CD4-positive, alpha-beta T cell treated with Interleukin-17A for 1 hour (primary cell): ENCODE results near the gene ARHGDIG.
"Not testable (repeated sequence)": the region's sequence is repeated elsewhere in the genome, so short reads cannot be mapped to it uniquely, and the experiment has no call there.

Experiments used
- DNase-seq: peaks from one replicate; pipeline ENCODE4 v3.0.0-alpha.2; 2020

The ARHGDIG gene

GRCh38 chr16:301950-302349, 21.6 kb downstream of the ARHGDIG start:
- no peak for DNase-seq

- peak; percentile 27 for DNase-seq
These were observed 23.5 kb downstream of the ARHGDIG start for GRCh38 chr16:303760-304505.

- DNase-seq, result no peak
These were observed 25.7 kb downstream of the ARHGDIG start for GRCh38 chr16:305916-306626.

GRCh38 chr16:306911-307370, 26.6 kb downstream of the ARHGDIG start:
- no peak for DNase-seq

GRCh38 chr16:307691-308312, 27.4 kb downstream of the ARHGDIG start:
- no peak for DNase-seq

GRCh38 chr16:309476-309875, 29.1 kb downstream of the ARHGDIG start:
- peak; percentile 12 for DNase-seq

GRCh38 chr16:311725-312124, 31.3 kb downstream of the ARHGDIG start:
- no peak for DNase-seq

- DNase-seq, result no peak
These were observed 34.0 kb downstream of the ARHGDIG start for GRCh38 chr16:314351-314750.

GRCh38 chr16:314795-315299, 34.5 kb downstream of the ARHGDIG start:
- DNase-seq, result no peak

- no peak for DNase-seq
These were observed 36.5 kb downstream of the ARHGDIG start for GRCh38 chr16:316741-317464.

GRCh38 chr16:317583-317982, 37.2 kb downstream of the ARHGDIG start:
- no peak for DNase-seq

GRCh38 chr16:318628-319027, 38.2 kb downstream of the ARHGDIG start:
- DNase-seq, result no peak

- no peak for DNase-seq
These were observed 39.8 kb downstream of the ARHGDIG start for GRCh38 chr16:320206-320605.

GRCh38 chr16:321532-321931, 41.1 kb downstream of the ARHGDIG start:
- no peak for DNase-seq

- DNase-seq, result no peak
These were observed 42.2 kb downstream of the ARHGDIG start for GRCh38 chr16:322476-323143.

GRCh38 chr16:324201-324450, 43.7 kb downstream of the ARHGDIG start:
- DNase-seq, result no peak

- DNase-seq, result peak; percentile 83
These were observed 44.3 kb downstream of the ARHGDIG start for GRCh38 chr16:324451-325334.

- no peak for DNase-seq
These were observed 45.2 kb downstream of the ARHGDIG start for GRCh38 chr16:325375-326145.

GRCh38 chr16:330741-331140, 50.4 kb downstream of the ARHGDIG start:
- no peak for DNase-seq

- not testable (repeated sequence) for DNase-seq
These were observed 50.9 kb downstream of the ARHGDIG start for GRCh38 chr16:331181-331814.
